Caki2 (cell line): ENCODE measurements around the gene THAP4. TPM values are rescaled to one million over a fixed set of nuclear protein-coding genes. Genes with fewer than 3 reads are reported as not detected.
"Not testable (repeated sequence)": the region's sequence is repeated elsewhere in the genome, so short reads cannot be mapped to it uniquely, and the experiment has no call there.

Source experiments
- DNase-seq: peaks from one replicate; pipeline ENCODE4 v3.0.0-alpha.2; 2015; ENCODE audit warnings: low read depth
- in situ Hi-C: cut with HindIII; loops from 2 replicates; pipeline ENCODE4 v1.10.0; 2016; ENCODE audit warnings: low sequenced_read_pairs, low pct_unique_long_range_greater_than_20kb, mixed read lengths
- total RNA-seq: library from RNA; depleted of rRNA; stranded (reverse); fragments of >200 nt; shearing (Covaris generic); gene quantifications from 2 replicates; pipeline ENCODE4 v1.2.3, GENCODE V29; 2014; ENCODE audit warnings: low replicate concordance

Gene THAP4
- total RNA-seq, 1 experiment from 2014 or later: 87.0 TPM

DNA sequence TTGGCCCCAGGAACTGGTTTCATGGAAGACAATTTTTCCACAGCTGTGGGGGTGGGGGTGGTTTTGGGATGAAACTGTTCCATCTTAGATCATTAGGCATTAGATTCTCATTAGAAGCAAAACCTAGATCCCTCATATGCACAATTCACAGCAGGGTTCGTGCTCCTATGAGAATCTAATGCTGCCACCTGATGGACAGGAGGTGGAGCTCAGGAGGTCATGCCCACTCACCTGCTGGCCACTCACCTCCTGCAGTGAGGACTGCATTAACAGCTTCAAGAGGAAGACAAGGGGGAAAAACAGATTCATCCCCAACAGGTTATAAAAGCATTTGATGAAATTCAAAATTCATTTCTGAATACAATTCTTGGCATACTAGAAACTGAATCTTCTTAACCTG is 38.5 kb downstream of the THAP4 start:
- peak; percentile 29 for DNase-seq
- in situ Hi-C loops: no loop called here

DNA sequence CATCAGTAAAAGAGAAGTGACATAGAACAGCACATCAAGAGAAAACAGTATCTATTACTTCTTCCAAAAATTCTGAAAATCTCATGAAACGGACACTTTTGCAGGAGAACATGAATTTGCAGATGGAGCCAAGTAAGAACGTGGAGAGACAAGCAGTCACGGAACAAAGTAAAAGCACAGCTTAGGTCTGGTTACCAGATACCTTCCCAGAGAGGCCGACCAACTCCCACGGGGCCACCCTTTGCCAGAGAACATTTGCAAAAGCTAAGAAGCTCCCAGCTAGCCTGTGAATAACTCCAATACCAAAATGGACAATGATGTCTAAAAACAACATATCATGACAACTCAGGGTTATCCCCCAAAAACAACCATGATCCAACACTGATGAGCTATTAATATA is 38.9 kb downstream of the THAP4 start:
- in situ Hi-C loops: no loop called here
- DNase-seq: no peak

DNA sequence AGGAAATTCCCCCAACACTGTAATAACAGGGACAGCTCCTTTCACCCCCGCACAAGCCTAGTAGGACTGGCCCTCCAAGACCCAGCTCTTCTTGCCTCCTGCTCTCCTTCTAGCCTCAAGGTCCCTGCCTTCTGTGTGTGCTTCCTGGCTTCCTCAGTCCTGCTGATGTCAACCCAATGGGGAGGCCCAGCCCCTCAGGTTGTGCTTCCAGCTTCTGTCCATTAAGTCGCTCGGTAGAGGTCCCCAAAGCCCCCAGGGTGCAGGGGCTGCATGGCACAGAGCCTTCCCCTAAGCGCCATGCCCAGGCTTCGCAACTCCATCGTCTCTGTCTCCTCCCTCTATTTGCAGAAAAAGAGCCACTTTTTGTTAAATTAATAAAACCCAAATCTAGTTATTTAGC is 39.4 kb downstream of the THAP4 start:
- no peak for DNase-seq
- in situ Hi-C loops: no loop called here

DNA sequence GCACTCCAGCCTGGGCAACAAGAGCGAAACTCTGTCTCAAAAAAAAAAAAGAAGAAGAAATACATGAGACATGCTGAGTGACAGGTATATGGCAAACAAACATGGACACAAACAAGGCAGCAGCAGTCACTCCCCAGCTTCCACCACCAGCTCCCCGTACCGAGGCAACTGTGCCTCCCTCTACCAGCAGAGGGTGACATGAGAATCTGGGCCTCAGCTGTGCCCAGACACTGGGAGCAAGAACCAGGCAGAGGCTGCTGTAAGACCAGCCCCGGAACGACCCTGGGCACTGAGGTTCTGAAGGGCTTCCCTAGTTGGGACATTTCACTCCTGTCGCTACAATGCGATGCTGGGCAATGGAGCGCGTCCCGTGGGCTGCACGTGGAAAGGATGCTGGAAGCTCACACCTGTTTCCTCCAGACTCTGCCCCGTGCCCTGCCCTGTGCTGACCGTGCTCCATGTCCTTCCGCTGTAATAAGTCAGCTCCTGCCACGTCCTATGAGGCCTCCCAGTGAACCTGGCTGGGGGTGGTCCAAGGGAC is 41.3 kb downstream of the THAP4 start:
- no peak for DNase-seq
- in situ Hi-C loops: no loop called here

DNA sequence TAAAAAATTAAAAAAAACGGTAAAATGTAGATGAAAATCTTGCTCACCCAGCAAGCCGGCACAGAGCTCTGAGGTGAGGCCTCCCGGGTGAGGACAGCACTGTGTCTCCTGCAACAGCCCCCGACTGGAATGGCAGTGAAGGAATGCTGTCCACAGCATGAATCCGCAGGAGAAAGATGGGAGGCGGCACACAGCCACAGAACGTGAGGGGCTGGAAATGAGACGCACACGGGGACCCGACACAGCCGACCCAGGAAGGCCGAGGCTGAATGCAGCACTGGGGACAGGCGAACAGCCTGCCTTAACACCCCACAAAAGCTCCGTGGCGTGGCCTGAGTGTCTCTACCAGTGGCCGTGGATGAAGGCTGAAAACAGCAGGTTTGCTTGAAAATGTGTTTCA is 43.7 kb downstream of the THAP4 start:
- no peak for DNase-seq
- in situ Hi-C loops: no loop called here

DNA sequence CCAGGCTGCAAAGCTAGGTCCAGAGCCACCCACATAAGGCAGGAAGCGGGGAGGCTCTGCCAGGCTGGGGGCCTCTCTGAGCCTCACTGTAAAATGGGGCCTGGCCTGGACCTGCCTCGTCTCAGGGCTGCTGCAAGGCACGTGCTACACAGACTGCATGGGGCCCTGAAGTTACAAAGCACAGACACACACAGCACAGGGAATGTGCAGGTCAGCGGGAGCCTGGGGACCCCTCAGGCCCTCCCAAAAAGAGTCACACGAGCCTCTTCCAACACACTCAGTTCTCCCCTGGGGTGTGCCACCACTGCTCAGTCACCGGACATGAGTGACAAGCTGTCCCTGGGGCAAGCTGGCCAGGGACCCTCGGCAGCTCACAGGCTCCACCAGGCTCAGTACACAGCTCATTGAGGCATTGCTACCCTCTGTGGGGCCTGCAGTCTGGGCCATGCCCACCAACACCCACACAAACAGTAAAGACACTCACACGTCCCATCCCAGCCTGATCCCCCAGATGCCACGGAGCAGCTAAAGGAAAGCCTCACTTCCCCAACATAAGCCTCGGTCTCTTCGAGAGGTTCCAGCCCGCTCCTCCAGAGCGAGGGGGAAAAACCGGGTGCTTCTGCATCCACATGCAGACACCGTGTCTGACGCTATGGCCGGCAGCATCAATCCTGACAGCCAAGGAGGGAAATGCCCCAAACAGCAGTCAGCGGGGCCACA is 44.7 kb downstream of the THAP4 start:
- in situ Hi-C loops: no loop called here

DNA sequence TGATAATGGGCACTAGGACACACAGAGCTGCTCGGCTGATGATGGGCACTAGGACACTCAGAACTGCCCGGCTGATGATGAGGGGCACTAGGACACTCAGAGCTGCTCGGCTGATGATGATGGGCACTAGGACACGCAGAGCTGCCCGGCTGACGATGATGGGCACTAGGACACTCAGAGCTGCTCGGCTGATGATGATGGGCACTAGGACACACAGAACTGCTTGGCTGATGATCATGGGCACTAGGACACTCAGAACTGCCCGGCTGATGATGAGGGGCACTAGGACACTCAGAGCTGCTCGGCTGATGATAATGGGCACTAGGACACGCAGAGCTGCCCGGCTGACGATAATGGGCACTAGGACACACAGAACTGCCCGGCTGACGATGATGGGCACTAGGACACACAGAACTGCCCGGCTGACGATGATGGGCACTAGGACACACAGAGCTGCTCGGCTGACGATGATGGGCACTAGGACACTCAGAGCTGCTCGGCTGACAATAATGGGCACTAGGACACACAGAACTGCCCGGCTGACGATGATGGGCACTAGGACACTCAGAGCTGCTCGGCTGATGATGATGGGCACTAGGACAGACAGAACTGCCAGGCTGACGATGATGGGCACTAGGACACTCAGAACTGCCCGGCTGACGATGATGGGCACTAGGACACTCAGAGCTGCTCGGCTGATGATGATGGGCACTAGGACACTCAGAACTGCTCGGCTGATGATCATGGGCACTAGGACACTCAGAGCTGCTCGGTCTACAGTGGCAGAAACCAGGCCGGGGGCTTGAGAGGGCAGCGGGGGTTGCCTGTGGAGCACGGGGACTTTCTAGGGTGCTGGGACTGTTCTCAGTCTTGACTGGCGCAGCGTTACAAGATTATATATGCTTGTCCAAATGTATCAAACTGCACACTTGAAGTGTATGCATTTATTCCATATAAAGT is 46.2 kb downstream of the THAP4 start:
- DNase-seq, in situ Hi-C loops: not testable (repeated sequence)

More for the DNA sequence above, 44.7 kb downstream of the THAP4 start:
- no peak for DNase-seq

DNA sequence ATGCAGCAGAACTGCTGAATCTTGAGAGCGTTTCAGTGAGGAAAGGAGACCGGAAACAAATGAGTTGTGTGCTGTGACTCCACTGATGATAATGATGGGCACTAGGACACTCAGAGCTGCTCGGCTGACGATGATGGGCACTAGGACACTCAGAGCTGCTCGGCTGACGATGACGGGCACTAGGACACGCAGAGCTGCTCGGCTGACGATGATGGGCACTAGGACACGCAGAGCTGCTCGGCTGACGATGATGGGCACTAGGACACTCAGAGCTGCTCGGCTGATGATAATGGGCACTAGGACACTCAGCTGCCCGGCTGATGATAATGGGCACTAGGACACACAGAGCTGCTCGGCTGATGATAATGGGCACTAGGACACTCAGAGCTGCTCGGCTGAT is 47.1 kb downstream of the THAP4 start:
- in situ Hi-C loops: loop anchor here (10.0 kb wide), 1 partner anchor 105 kb away; no protein-coding TSS in a partner anchor
- DNase-seq: not testable (repeated sequence)

DNA sequence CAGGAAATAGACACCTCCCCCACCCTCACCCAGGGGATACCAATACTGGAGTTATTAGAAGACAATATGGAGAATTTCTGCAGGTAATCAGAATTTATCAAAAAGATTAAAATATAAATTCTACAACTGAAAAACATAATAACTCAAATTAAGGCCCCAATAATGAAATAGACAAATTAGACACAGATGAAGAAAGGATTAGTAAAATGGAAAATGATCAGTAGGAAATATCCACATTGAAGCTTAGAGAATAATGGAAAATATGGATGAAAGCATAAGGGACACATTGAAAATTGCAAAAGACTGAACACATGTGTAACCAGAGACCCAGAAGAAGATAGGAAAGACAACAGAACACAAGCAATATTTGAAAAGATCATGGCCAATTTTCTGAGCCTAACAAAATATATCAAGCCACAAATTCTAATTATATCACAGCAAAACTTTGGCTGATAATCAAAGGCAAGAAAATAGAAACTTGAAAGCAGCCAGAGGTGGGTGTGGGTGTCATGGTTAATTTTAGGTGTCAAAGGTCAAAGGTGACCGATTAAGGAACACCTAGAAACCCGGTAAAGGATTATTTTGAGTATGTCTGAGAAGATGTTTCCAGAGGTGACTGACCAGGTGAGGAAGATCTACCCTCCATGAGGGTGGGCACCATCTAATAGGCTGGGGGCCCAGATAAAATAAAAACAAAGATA is 50.2 kb downstream of the THAP4 start:
- DNase-seq: no peak
- in situ Hi-C loops: loop anchor here (10.0 kb wide), 1 partner anchor 102 kb away; no protein-coding TSS in a partner anchor

DNA sequence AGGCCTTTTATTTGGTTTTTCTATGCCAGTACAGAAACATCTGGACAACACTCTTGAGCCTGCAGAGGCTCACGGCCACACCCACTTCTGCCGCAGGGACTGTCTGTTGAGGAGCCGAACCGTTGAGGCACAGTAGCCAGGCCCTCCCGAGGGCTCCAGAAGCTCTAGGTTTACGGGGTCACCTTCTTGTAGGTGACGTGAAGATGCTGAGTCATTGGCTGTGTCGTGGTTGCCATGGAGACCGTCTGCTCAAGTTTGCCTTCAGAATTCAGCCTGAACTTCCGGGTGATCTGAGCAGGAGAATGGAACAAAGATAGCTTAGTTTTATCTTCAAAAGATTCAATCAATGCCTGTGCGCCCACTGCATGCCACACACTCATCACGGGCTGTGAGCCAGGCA is 52.5 kb downstream of the THAP4 start:
- in situ Hi-C loops: loop anchor here (10.0 kb wide), 1 partner anchor 100 kb away; no protein-coding TSS in a partner anchor
- peak; percentile 89 for DNase-seq

DNA sequence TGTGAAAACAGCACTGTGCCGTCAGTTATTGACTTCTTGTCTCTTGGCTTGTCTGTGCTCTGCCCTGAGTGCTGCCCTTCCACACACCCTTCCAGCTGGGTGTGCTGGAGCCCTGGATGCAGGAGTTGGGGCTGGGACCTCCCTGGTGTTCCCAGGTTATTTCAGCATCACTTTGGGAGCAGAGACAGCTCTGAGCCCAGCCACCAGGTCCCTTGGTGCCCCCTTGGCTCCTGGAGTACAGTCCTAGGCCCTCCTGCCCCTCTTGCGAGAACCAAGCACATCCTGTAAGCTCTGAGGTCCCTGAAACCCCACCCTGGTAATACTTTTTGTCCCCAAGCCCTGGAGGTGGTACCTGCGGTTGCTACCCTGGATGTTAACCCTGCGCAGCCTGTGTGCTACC is 54.2 kb downstream of the THAP4 start:
- DNase-seq: no peak
- in situ Hi-C loops: loop anchor here (10.0 kb wide), 1 partner anchor 98 kb away; no protein-coding TSS in a partner anchor

DNA sequence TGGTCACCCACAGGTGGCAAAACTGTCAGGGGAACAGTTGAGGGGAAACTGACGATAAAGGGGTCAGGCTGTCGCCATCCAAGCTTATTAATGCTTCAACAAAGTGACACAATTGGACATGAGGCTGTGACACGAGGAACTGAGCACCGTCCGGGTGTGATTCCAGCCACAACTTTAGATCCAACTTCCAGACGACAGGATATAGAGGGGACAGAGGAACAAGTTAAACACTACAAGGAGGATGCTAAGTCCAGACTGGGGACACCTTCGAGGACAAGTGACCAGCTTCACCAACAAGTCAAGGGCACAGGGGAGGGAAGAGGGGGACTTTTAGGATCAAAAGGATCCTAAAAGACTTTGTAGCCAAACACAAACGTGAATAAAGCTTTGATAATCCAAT is 54.6 kb downstream of the THAP4 start:
- in situ Hi-C loops: loop anchor here (10.0 kb wide), 1 partner anchor 98 kb away; no protein-coding TSS in a partner anchor

DNA sequence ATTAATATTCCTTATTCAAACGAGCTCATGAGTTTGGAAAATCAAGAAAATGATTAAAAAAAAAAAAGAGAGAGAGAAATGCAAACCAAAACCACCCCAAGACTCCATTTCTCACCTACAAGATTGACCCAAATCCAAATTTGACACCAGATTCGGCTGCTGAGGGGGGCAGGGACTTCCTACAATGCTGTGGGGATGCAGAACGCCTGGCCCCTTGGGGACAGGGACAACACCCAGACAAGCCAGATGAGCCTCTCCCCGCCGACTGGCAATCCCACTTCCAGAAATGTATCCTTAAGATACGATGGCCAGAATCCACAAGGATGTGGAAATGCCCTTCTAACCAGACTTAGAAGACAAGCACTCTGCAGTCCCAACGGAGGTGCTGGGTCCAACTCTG is 57.7 kb downstream of the THAP4 start:
- in situ Hi-C loops: no loop called here
- no peak for DNase-seq

More for the DNA sequence above, 54.6 kb downstream of the THAP4 start:
- DNase-seq: no peak

DNA sequence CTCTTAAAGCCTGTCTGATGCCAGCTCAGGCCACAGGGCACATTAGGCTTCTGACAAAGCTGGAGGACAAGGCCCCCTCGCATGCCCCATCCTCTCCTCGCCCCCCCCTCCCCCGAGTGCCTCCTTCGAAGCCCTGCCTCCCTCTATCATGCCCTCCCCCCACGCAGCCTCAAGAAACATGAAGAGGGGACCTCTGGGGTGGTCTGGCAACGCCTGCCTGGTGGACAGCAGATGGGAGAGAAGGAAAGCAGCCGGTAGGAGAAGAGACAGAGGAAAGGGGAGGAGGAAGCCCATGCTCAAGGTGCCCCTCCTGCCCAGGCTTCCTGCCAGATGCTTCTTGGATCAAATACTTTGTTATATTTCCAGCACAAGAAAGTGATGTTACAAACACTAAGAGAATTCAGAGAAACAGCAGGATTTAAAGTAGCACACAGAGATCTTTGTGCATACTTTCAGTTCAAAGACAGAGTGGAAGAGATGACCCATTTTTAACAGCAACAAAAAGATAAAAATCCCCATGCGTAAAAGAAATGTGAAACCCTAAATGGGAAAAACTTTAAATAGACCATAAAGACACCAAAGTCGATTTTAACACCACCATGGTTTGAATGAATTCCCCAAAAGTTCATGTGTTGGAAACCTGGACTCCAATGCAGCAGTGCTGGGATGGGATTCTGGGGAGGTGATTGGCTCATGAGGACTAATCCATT is 59.4 kb downstream of the THAP4 start:
- in situ Hi-C loops: no loop called here
- DNase-seq: no peak

DNA sequence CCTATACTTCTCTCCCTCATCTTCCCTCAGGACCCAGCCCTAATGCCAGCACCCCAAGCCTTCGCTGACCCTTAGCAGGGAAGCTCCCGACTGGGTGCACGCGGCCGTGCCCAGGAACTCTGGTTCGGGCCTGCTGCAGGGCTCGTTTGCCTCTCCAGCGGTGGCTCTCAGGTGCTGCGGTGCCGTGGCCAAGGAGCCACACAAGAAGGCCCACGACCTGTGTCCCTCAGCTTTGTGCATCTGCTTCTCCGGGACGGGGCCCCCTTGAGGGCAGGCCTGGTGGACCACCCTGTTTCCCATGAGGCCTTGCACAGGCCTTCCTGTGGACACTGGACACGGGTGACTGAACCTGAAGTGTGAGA is 60.7 kb downstream of the THAP4 start:
- in situ Hi-C loops: no loop called here
- no peak for DNase-seq

DNA sequence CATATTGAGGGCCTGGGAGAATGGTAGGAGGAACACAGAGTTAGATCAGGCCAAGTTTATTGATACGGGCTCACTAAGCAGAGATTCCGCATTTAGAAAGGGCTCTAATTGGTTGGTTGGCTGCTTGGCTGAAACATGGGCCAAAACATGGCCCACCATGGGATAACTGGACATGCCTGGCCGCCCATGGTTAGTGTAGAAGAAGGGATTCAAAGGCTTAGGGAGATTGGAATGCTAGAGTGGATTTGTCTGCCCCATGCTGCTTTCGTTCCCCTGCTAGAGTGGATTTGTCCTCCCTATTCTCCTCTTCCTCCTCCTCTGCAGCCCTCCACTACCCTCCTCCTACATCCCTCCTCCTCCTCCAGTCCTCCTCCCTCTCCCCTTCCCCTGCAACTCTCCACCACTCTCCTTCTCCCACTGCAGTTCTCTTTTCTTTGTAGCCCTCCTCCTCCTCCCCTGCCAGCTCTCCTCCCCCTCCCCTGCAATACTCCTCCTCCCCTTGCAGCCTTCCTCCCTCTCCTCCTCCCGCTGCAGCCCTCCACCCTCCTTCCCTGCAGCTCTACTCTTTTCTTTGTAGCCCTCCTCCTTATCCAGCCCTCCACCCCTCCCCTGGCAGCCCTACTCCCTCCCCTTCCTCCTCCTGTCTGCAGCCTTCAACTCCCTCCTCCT is 61.2 kb downstream of the THAP4 start:
- in situ Hi-C loops: no loop called here

DNA sequence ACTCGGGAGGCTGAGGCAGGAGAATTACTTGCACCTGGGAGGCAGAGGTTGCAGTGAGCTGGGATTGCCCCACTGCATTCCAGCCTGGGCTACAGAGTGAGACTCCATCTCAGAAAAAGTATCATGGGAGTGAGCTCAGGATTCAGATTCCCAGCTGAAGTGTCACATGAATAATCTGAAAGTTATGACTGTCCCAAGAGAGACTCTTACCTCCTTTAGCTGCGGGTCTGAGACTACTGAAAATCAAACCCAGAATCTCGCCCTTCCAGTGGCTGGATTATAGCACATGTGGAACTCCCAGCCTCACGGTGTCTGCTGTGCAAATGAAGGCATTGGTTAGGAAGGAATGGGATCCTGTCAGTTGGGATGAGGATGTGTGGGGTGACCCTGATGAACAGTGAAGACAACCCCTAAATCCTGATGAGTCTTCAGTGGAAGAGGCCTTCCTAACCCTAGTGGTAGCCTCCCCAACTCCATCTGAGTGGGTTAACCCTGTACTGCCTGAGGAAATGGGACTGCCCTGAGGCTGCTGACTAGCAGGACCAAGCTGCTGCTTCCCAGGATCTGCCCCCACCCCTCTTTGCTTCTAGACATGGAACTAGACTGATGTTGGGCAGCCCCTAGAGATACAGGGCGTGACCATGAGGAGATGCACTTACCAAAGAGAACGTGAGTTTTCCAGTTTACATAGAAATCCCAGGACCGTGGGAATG is 61.9 kb downstream of the THAP4 start:
- in situ Hi-C loops: no loop called here
- no peak for DNase-seq

More for the DNA sequence above, 61.2 kb downstream of the THAP4 start:
- no peak for DNase-seq
